GM18498 (cell line): Measurements from ENCODE around the gene CADM2.
"Not testable (repeated sequence)": the region's sequence is repeated elsewhere in the genome, so short reads cannot be mapped to it uniquely, and the experiment has no call there.

Experiments
- ATAC-seq: cut with Tn5 transposase; IDR thresholded peaks from one replicate; pipeline ENCODE4 v1.9.1; 2021; ENCODE audit warnings: mild to moderate bottlenecking, moderate library complexity; ENCODE audit not compliant: unreplicated experiment

CADM2 gene

DNA sequence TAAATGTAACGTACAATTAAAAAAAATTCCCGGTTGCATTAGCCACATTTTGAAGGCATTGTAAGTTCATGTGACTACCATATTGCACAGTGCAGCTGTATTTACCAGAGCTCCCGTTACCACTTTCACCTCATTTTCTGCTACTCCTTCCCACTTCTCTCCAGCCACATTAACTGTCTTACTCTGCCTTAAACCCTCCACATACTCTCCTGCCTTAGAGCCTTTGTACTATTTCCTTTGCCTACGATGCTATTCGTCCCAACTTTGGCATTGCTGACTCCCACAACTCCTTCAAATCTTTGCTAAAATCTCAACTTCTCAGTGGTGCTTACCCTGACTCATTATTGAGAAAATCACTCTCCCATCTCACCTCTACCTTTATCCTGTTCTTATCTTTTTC, 115.2 kb downstream of the CADM2 start:
- ATAC-seq: no peak

DNA sequence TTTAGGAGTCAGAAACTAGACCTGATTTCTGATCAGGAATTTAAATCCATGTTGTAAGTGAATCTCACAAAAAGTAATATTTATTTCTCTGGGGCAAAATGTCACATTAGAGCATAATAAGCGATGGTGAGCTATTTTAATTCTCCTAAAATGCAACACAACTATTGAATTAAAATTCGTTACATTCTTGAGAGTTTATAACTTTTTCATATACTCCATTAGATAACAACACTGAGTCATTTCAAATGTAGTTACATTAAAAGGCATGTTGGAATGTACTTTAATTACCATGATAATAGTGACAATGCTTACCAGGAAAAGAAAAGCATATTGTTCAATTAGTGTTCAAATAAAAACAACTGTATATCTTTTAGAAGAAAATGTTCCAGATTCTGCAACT, 116.9 kb downstream of the CADM2 start:
- no peak for ATAC-seq

DNA sequence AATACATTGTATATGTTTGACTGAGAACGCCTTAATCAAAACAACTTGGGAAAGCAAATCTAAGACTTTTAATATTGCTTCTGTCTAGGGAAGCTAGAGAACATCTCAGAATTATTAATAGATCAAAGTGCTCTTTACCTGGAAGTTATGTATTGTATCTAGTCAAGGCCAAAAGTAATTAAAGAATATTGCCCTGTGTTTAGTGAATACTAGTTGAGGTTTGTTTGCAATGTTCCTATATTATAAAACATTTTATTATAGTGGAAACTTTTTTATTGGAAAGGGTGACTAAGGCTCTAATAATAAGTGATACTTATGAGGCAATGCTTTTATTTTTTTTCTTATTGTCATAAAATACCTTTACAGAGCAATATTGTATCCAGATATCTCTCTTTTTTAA, 118.2 kb downstream of the CADM2 start:
- no peak for ATAC-seq

DNA sequence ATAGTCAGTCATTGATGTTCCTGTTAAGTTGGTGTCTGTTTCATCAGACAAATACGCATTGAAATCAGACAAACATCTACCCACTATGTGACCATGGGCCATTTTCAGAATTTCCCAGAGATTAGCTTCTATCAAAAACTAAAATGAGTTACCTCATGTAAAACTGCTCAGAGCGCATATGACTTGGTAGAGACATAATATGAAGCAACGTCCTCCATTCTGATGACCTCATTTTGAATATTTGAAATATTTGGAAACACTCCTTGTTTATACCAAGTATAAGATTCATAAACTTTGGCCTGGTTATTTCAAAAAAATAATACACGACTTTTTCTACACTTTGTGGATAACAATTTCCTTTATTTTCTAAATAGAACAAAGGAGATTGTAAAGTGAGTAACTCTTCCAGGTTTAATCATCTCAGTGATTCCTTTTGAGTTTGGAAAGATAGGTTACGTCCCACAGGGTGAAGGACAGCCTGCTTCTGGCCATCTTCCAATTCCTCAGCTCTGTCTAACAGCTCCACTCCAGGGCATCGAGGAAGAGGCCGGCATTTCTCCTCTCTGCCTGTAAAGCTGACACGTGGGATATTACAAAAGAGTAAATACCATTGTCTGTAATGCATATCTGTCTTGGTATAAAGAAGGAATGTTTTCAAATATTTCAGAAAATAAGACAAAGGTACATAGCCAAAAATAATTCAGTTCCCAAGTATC, 122.6 kb downstream of the CADM2 start:
- no peak for ATAC-seq

DNA sequence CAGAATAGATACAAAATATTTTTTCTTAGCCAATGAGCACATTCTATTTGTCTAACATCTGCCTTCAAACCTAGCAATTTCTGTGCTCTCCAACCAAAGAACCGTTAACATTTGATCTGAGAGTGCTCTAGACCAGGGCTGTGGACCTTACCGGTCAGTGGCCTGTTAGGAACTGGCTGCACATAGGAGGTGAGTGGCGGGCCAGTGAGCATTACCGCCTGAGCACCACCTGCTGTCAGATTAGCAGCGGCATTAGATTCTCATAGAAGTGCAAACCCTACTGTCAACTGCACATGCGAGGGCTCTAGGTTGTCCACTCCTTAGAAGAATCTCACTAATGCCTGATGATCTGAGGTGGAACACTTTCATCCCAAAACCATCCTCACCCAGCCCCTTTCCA, 131.7 kb downstream of the CADM2 start:
- ATAC-seq: no peak

GRCh38 chr3:85100316-85100715, 141.5 kb downstream of the CADM2 start:
- ATAC-seq: no peak

GRCh38 chr3:85102781-85103180, 144.0 kb downstream of the CADM2 start:
- no peak for ATAC-seq

GRCh38 chr3:85110393-85110792, 151.6 kb downstream of the CADM2 start:
- ATAC-seq: no peak

GRCh38 chr3:85120879-85121278, 162.1 kb downstream of the CADM2 start:
- ATAC-seq: no peak

DNA sequence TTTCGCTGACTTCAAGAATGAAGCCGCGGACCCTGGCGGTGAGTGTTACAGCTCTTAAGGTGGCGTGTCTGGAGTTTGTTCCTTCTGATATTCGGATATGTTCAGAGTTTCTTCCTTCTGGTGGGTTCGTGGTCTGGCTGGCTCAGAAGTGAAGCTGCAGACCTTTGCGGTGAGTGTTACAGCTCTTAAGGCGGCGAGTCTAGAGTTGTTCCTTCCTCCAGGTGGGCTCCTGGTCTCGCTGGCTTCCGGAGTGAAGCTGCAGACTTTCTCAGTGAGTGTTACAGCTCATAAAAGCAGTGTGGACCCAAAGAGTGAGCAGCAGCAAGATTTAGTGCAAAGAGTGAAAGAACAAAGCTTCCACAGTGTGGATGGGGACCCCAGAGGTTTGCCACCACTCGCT, 174.1 kb downstream of the CADM2 start:
- ATAC-seq: not testable (repeated sequence)

GRCh38 chr3:85133691-85134420, 175.1 kb downstream of the CADM2 start:
- not testable (repeated sequence) for ATAC-seq

DNA sequence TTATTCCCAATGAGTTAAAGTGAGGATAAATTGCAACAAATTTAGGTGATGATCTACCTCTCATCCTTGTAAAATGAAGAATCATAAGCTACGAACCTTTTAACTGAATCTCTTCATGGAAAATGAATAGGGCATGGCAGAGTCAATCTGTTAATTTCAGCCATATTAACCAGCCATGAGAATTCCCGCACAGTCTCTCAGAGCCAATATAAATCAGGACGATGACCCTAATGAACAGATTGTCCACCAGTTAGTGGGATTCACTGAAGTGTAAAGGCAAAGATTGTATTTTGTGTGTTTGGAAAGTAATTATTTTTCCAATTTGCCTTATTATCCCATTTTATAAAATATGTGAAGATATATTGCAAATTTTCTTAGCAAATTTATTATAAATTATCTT, 183.8 kb downstream of the CADM2 start:
- no peak for ATAC-seq

DNA sequence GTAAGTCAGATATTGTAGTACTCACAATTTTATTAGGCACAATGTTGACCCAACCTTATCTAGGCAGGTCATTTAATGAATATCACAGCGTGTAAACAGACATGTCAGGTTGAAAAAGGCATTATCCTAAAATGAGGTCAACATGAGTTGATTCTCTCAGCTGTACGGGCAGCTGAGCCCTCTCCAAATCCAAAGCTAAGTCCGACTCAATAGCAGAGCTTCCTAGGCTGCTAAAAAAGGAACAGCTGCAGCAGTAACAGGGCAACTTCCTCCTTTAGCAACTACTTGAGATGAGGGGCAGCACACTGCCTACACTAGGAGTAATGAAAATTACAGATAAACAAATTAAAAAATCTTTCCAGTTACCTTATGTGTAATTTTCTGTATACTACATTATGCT, 189.2 kb downstream of the CADM2 start:
- no peak for ATAC-seq

- ATAC-seq: no peak
These were observed 192.8 kb downstream of the CADM2 start for GRCh38 chr3:85151555-85151954.

GRCh38 chr3:85153279-85153678, 194.5 kb downstream of the CADM2 start:
- ATAC-seq: not testable (repeated sequence)

DNA sequence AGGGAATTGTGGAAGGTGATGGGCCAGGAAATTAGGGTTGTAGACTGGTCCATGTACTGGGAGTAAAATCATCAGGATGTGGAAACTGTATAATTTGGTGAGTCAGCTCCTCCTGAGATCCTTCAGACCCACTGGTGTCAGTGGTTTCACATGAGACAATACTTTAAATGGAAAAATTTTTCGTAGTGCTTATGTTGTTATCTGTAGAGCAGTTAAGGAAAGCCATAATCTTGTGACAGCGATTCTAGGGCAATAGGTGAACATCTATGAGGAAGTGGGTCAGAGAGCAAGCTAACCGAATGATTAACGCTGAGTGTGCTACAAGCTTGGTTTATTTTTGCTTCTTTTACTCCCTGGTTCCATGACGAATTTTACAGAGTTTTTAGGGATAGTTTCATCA, 200.6 kb downstream of the CADM2 start:
- no peak for ATAC-seq

DNA sequence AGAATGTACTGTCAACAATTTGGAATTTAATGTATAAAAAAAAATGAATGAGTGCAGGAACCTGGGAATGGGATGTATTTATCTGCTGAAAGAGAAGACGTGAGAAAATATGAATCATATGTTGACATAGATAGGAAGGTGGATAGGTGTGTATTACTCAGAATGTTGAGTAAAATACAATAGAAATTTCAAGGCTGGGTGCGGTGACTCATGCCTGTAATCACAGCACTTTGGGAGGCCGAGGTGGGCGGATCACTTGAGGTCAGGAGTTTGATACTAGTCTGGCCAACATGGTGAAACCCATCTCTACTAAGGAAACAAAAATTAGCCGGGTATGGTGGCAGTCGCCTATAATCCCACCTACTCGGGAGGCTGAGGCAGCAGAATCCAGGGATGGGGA, 202.8 kb downstream of the CADM2 start:
- ATAC-seq: no peak

DNA sequence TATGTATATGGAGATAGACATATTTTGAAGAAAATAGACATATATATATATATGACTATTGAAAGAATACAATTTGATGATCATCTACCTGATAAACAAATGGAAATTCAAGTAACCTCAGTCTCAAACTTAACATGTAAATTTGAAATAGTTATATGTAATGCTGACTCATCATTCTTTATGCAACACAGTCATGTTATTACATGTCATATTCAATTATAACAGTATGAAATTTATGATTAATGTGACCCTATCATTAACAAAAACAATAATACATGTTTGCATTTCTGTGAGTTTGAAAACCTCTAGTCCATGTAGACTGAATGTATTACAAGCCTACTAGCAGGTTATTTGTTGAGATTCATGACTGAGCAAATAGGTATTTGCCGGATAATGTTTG, 204.1 kb downstream of the CADM2 start:
- ATAC-seq: no peak

DNA sequence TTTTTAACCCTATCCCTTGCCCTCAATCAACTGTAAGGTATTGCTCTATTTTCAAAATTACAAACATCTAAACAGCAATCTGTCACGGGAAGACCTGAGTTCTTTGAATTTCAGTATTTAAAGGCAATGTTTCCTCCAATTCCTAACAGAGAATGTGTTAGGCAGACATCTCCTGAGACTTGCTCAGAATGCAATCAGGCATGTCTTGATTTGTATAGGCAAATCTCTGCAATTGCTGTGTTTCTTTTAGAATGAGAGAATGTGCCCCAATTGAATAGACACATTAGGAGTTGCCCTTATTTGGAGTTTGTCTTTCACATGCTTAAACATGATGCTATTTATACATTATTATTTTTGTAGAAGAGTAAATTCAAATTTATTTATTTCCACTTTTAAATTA, 205.6 kb downstream of the CADM2 start:
- no peak for ATAC-seq

DNA sequence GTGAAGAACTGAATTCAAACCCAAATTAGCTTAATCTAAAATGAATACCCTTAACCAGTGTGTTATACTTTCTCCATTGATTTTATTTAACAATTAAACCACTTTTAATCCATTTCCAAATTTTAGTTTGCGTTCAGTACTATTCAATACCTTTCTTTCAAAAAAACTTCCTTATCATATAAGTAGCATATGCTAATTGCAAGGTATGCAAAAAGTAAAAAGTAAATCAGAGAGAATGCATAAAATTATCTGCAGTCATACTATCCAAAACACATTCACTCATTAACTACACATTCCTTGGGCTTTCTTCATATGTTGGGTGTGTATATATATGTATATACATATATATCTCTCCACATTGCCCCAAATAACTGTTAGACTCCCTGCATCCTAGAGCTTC, 208.8 kb downstream of the CADM2 start:
- no peak for ATAC-seq

DNA sequence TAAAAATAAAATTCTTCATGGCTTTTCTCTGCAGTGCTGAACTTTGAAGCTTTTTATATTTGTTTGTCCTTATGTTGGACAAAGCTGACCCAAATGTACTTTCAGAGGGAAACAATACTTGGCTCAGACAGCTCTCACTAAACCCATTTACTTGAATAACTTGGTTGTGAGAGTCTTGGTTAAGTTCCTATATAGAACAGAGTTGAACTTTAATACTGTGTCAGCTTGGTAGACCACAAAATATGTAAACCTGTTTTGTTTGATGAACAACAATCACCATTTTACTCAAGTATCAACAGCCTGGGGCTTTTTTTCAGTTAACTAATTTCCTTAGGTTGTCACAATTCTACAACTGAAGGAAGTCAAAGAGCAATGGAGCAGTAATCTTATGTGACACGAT, 211.9 kb downstream of the CADM2 start:
- ATAC-seq: no peak

- no peak for ATAC-seq
These were observed 213.2 kb downstream of the CADM2 start for GRCh38 chr3:85171976-85172375.

DNA sequence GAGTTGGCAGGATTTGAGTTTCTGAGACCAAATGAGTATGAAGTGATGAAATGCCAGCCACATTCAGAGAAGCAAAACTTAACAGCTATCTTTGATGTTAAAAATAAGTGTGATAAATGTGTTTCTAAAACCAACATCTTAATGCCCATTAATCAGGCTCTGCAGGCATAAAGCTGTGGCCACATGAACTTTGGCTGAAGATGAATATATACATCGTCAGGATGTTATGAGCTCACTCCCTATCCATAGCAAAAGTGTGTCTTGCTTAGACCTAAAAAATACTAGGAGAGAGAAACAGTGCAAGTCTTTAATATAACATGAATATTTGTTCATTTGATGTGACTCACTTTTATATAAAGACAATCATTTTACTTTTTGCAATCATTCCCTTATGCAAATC, 218.0 kb downstream of the CADM2 start:
- ATAC-seq: no peak
